Measurements from ENCODE around the gene TBC1D16. TPM values are rescaled to one million over a fixed set of nuclear protein-coding genes. Genes with fewer than 3 reads are reported as not detected.

The TBC1D16 gene
- total RNA-seq, 1 experiment from 2014 or later, result 21.1 TPM

DNA sequence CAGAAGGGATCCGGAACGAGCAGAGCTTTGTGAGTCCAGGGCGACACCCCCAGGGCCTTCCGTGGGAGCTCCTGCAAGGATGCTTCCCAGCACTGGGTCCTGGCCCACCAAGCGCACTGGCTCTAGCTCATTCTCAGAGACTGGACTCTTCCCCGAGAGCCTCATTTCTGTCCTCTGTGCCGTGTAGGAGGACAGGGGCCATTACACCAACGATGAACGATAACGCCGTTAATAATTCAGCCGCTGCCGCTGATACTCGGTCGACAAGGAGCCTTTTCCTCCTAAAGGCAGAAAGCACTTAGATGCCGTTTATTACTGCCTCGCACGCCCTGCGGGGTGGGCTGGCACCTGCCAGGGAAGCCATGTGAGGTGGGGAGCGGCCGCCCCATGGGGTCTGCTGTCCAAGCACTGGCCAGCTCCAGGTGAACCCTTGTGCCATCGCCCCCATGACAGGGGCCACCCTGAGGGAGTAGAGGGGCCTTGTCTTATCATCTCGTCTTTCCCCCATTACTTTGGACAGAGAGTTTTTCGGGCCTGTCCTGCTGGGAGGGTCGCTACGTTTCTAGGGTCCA is 33.5 kb downstream of the TBC1D16 start:
- H3K27ac Mint-ChIP-seq (ENCODE audit: low read depth, unreplicated experiment), result no peak overlapping the region
- H3K4me1 Mint-ChIP-seq (ENCODE audit: insufficient read depth, unreplicated experiment), result peaks cover 7% of the 10 kb centered on the region
- DNase-seq (ENCODE audit: unreplicated experiment), result no peak
- no peaks in the 10 kb centered on the region for H3K9me3 Mint-ChIP-seq (ENCODE audit: unreplicated experiment)
- intact Hi-C loops (cut with micrococcal nuclease), result no loop called here
- BruUV-seq (replicated peaks), result no TSS peak
- H3K36me3 Mint-ChIP-seq (ENCODE audit: insufficient read depth, unreplicated experiment), result peaks cover 18% of the 10 kb centered on the region
- H3K27me3 Mint-ChIP-seq (ENCODE audit: insufficient read depth, unreplicated experiment), result no peaks in the 10 kb centered on the region
- TF ChIP-seq, protein P1, sequence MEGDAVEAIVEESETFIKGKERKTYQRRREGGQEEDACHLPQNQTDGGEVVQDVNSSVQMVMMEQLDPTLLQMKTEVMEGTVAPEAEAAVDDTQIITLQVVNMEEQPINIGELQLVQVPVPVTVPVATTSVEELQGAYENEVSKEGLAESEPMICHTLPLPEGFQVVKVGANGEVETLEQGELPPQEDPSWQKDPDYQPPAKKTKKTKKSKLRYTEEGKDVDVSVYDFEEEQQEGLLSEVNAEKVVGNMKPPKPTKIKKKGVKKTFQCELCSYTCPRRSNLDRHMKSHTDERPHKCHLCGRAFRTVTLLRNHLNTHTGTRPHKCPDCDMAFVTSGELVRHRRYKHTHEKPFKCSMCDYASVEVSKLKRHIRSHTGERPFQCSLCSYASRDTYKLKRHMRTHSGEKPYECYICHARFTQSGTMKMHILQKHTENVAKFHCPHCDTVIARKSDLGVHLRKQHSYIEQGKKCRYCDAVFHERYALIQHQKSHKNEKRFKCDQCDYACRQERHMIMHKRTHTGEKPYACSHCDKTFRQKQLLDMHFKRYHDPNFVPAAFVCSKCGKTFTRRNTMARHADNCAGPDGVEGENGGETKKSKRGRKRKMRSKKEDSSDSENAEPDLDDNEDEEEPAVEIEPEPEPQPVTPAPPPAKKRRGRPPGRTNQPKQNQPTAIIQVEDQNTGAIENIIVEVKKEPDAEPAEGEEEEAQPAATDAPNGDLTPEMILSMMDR (IDR thresholded peaks at IDR 0.05; ENCODE audit: unreplicated experiment), result no peak
- ChIA-PET CTCF (interaction anchor here (0.5 to 0.6 kb wide), 2 partner anchors 57 to 61 kb away, joined by 3 to 5 read pairs; no protein-coding TSS in a partner anchor), POLR2A (interaction anchor here (0.5 kb wide), 1 partner anchor 1152 kb away, joined by 3 read pairs; no protein-coding TSS in a partner anchor)
- no peak overlapping the region for H3K4me3 Mint-ChIP-seq (ENCODE audit: unreplicated experiment)

- ChIA-PET CTCF (interaction anchor here (0.6 kb wide), 1 partner anchor 60 kb away, joined by 5 read pairs; no protein-coding TSS in a partner anchor), POLR2A (interaction anchor here (0.5 kb wide), 1 partner anchor 1153 kb away, joined by 3 read pairs; no protein-coding TSS in a partner anchor)
- intact Hi-C loops (cut with micrococcal nuclease), result no loop called here
- Mint-ChIP-seq H3K9me3 (ENCODE audit: unreplicated experiment) (no peaks in the 10 kb centered on the region), H3K4me1 (ENCODE audit: insufficient read depth, unreplicated experiment) (peaks cover 5% of the 10 kb centered on the region), H3K27me3 (ENCODE audit: insufficient read depth, unreplicated experiment) (no peaks in the 10 kb centered on the region), H3K36me3 (ENCODE audit: insufficient read depth, unreplicated experiment) (peaks cover 18% of the 10 kb centered on the region), H3K4me3 (ENCODE audit: unreplicated experiment) (no peak overlapping the region), H3K27ac (ENCODE audit: low read depth, unreplicated experiment) (no peak overlapping the region)
- DNase-seq (ENCODE audit: unreplicated experiment), result no peak
- TF ChIP-seq, protein P1 (IDR thresholded peaks at IDR 0.05; ENCODE audit: unreplicated experiment), result no peak
- BruUV-seq (replicated peaks), result no TSS peak
Measured at GRCh38 chr17:80000981-80001775, 34.5 kb downstream of the TBC1D16 start.

- CTCF ChIA-PET, result interaction anchor here (0.7 to 2.5 kb wide), 3 partner anchors 9 to 349 kb away, joined by 3 to 22 read pairs (median 3); no protein-coding TSS in a partner anchor
- POLR2A ChIA-PET, result no interaction called here
- H3K27ac Mint-ChIP-seq (ENCODE audit: low read depth, unreplicated experiment), result no peak overlapping the region
- DNase-seq (ENCODE audit: unreplicated experiment), result no peak
- no peak overlapping the region for H3K4me3 Mint-ChIP-seq (ENCODE audit: unreplicated experiment)
- intact Hi-C loops (cut with micrococcal nuclease), result no loop called here
- no peaks in the 10 kb centered on the region for H3K9me3 Mint-ChIP-seq (ENCODE audit: unreplicated experiment)
- peaks cover 20% of the 10 kb centered on the region for H3K36me3 Mint-ChIP-seq (ENCODE audit: insufficient read depth, unreplicated experiment)
- TF ChIP-seq, protein P1 (IDR thresholded peaks at IDR 0.05; ENCODE audit: unreplicated experiment), result no peak
- H3K27me3 Mint-ChIP-seq (ENCODE audit: insufficient read depth, unreplicated experiment), result no peaks in the 10 kb centered on the region
- H3K4me1 Mint-ChIP-seq (ENCODE audit: insufficient read depth, unreplicated experiment), result no peaks in the 10 kb centered on the region
- BruUV-seq (replicated peaks), result no TSS peak
Measured at GRCh38 chr17:80000136-80000535, 35.5 kb downstream of the TBC1D16 start.

GRCh38 chr17:79997011-79997660 is 38.5 kb downstream of the TBC1D16 start:
- Mint-ChIP-seq H3K36me3 (ENCODE audit: insufficient read depth, unreplicated experiment) (peaks cover 11% of the 10 kb centered on the region), H3K9me3 (ENCODE audit: unreplicated experiment) (no peaks in the 10 kb centered on the region), H3K4me1 (ENCODE audit: insufficient read depth, unreplicated experiment) (peaks cover 13% of the 10 kb centered on the region), H3K4me3 (ENCODE audit: unreplicated experiment) (no peak overlapping the region), H3K27ac (ENCODE audit: low read depth, unreplicated experiment) (no peak overlapping the region), H3K27me3 (ENCODE audit: insufficient read depth, unreplicated experiment) (no peaks in the 10 kb centered on the region)
- DNase-seq (ENCODE audit: unreplicated experiment), result no peak
- BruUV-seq (replicated peaks), result no TSS peak
- ChIA-PET CTCF (interaction anchor here (0.7 kb wide), 1 partner anchor 33 kb away, joined by 3 read pairs; no protein-coding TSS in a partner anchor), POLR2A (interaction anchor here (0.6 kb wide), 1 partner anchor 11 kb away, joined by 3 read pairs; no protein-coding TSS in a partner anchor)
- intact Hi-C loops (cut with micrococcal nuclease), result no loop called here
- TF ChIP-seq, protein P1 (IDR thresholded peaks at IDR 0.05; ENCODE audit: unreplicated experiment), result no peak
